ENCODE results near the gene AFM.
"Not testable (repeated sequence)": the region's sequence is repeated elsewhere in the genome, so short reads cannot be mapped to it uniquely, and the experiment has no call there.

The AFM gene

DNA sequence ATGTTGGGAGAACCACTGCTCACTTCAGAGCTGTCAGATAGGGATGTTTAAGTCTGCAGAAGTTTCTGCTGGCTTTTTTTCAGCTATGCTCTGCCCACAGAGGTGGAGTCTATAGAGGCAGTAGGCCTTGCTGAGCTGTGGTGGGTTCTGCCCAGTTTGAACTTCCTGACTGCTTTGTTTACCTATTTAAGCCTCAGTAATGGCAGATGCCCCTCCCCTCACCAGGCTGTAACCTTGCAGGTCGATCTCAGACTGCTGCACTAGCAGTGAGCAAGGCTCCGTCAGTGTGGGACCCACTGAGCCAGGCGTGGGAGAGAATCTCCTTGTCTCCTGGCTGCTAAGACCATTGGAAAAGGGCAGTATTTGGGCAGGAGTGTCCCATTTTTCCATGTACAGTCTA, 36.8 kb downstream of the AFM start:
- no peak for DNase-seq

- no peak for DNase-seq
These were observed 39.3 kb downstream of the AFM start for GRCh38 chr4:73520821-73521220.

- DNase-seq: no peak
These were observed 41.6 kb downstream of the AFM start for GRCh38 chr4:73523126-73523525.

DNA sequence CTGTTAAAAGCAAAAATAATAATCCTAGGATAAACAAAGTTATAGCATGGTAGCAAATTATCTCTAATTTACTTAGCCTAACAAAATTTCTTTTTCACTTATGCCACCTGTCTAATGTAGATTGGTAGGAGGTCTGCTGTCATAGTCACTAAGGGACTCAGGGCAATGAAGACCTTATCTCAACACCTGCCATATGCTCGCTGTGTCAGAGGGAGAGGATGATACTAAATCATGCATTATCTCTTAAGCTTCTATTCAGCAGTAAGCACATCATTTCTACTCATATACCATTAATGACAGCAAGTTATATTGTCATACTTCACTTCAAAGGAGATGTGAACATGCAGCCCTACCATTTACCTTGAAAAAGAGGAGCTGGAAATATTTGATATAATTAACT, 44.1 kb downstream of the AFM start:
- DNase-seq: no peak

GRCh38 chr4:73527196-73527595, 45.7 kb downstream of the AFM start:
- DNase-seq: no peak

DNA sequence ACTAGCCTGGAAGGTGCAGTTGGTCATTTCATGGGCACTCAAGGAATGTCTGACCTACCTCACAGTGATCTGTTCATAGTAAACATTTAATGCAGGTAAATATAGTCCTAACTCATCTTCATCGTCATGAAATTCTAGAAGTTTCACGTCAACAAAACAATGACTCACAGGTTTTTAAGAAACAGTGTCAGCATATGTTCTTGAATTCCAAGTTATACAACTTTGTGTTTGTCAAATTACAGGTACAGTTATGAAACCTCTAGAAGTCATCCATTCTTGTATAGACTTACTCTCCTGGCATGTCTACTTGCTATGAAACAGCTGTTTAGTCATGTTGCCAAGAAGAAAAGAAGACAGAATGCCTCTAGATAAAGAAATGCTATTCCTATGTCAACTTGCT, 46.6 kb downstream of the AFM start:
- no peak for DNase-seq

DNA sequence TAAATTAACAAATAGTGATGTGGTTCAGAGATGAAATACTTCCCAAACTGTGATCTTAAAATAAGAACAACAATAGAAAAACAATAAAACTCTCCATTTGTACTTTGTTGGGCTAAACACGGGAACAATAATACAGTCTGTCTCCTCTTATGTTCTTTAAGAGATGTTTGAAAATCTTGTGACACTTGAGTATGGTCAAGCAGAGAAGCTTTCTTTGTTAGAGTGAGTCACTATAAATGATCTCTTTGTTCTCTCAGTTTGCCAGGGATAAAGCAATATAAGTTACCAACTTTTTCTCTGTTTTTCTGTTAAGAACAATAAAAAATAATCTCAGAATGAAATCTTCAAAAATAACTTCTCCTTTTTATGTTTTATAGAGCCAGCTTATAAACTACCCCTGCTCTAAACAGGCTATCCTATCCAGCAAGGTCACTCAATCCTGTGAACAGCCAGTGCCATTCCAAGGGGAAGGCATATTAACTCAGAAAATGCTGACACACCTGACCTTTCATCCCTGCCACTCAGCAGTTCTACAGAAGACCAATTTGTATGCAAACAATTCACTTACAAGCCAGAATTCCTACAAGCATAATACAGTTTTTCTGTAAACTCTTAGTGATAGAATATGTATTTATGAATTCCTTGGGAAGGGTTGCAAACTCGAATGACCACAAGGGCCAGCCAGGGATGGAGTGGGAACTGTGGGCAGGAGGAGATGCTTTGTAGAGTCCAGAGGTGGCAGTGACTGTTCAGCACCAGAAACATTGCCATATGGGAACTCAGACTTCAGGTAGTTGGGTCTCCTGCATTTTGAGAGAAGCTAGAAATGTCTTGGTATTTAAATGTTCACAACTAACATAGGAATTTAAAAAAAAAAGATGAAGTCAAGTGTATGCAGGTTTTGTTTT, 52.2 kb downstream of the AFM start:
- no peak for DNase-seq

DNA sequence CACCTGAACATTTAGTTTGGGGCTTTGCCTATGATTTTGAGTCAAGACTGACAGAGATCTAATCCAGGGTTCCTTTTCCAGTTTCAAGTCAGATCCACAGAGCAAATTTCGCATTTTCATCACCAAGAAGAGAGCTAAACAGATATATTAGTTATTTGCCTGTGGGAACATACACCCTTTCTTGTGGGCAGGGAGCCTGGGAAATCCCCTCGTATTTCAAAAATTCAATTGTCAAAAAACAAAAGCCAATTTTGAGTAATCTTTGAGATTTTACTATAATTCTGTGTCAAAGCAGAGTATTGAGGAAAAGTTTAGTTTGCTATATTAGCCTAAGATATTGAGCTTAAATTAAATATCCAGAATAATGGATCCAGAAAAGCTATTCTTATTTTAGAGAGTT, 56.6 kb downstream of the AFM start:
- DNase-seq: no peak

GRCh38 chr4:73539386-73539785, 57.8 kb downstream of the AFM start:
- DNase-seq: no peak

- no peak for DNase-seq
These were observed 59.3 kb downstream of the AFM start for GRCh38 chr4:73540826-73541225.

GRCh38 chr4:73541251-73541650, 59.7 kb downstream of the AFM start:
- no peak for DNase-seq

- DNase-seq: no peak
These were observed 63.1 kb downstream of the AFM start for GRCh38 chr4:73544620-73545019.

- DNase-seq: not testable (repeated sequence)
These were observed 69.3 kb downstream of the AFM start for GRCh38 chr4:73550865-73551264.
